PC-9 (cell line): ENCODE measurements around the gene PCDHGA4.

Experiments
- EZH2 ChIP-seq: fragments of 200-600 bp; sonication (generic); IDR thresholded peaks from 2 replicates; pipeline ENCODE4 v1.8.0; 2017; ENCODE audit warnings: antibody characterized with exemption, low read depth
- TF ChIP-seq, protein P1 (sequence below): fragments of 200-600 bp; sonication (generic); conservative IDR thresholded peaks from 2 replicates; pipeline ENCODE4 v1.6.1; 2017; ENCODE audit warnings: mixed run types, antibody characterized with exemption, mild to moderate bottlenecking, moderate library complexity

- TF ChIP-seq EZH2, result no peak
- TF ChIP-seq, protein P1, sequence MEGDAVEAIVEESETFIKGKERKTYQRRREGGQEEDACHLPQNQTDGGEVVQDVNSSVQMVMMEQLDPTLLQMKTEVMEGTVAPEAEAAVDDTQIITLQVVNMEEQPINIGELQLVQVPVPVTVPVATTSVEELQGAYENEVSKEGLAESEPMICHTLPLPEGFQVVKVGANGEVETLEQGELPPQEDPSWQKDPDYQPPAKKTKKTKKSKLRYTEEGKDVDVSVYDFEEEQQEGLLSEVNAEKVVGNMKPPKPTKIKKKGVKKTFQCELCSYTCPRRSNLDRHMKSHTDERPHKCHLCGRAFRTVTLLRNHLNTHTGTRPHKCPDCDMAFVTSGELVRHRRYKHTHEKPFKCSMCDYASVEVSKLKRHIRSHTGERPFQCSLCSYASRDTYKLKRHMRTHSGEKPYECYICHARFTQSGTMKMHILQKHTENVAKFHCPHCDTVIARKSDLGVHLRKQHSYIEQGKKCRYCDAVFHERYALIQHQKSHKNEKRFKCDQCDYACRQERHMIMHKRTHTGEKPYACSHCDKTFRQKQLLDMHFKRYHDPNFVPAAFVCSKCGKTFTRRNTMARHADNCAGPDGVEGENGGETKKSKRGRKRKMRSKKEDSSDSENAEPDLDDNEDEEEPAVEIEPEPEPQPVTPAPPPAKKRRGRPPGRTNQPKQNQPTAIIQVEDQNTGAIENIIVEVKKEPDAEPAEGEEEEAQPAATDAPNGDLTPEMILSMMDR, result no peak
Measured at GRCh38 chr5:141355641-141356040, 820 bp downstream of the PCDHGA4 start.
